ENCODE data around the gene COQ9. TPM values are rescaled to one million over a fixed set of nuclear protein-coding genes. Genes with fewer than 3 reads are reported as not detected.

COQ9 gene
- total RNA-seq, 1 experiment from 2014 or later: 43.3 TPM

Other genes starting within 250 kb of the COQ9 start
- 27.7 and 28.3 TPM in 2 replicates for gene ARL2BP, start 202.2 kb upstream of the COQ9 start, total RNA-seq (2014; rRNA removed; shearing (Covaris generic))
- gene PLLP, start 162.8 kb upstream of the COQ9 start, total RNA-seq (2014; rRNA removed; shearing (Covaris generic)): 1.6 and 3.0 TPM in 2 replicates
- not detected in 2 replicates for gene CCL22, start 88.7 kb upstream of the COQ9 start, total RNA-seq (2014; rRNA removed; shearing (Covaris generic))
- gene CX3CL1, start 75.0 kb upstream of the COQ9 start, total RNA-seq (2014; rRNA removed; shearing (Covaris generic)): 0.67 and 2.1 TPM in 2 replicates
- not detected in 2 replicates for gene CCL17, start 42.7 kb upstream of the COQ9 start, total RNA-seq (2014; rRNA removed; shearing (Covaris generic))
- gene CIAPIN1, start 94 bp upstream of the COQ9 start, total RNA-seq (2014; rRNA removed; shearing (Covaris generic)): 114 and 134 TPM in 2 replicates
- 178 and 189 TPM in 2 replicates for gene POLR2C, start 15.2 kb downstream of the COQ9 start, total RNA-seq (2014; rRNA removed; shearing (Covaris generic))
- gene DOK4, start 39.0 kb downstream of the COQ9 start, total RNA-seq (2014; rRNA removed; shearing (Covaris generic)): 15.3 and 15.7 TPM in 2 replicates
- 9.3 and 10.4 TPM in 2 replicates for gene CCDC102A, start 89.1 kb downstream of the COQ9 start, total RNA-seq (2014; rRNA removed; shearing (Covaris generic))
- 6.2 and 6.4 TPM in 2 replicates for gene ADGRG5, start 95.2 kb downstream of the COQ9 start, total RNA-seq (2014; rRNA removed; shearing (Covaris generic))
- 0.38 and 0.44 TPM in 2 replicates for gene ADGRG1, start 181.2 kb downstream of the COQ9 start, total RNA-seq (2014; rRNA removed; shearing (Covaris generic))
- 0.07 and 0.67 TPM in 2 replicates for gene ADGRG3, start 220.8 kb downstream of the COQ9 start, total RNA-seq (2014; rRNA removed; shearing (Covaris generic))
- gene DRC7, start 247.3 kb downstream of the COQ9 start, total RNA-seq (2014; rRNA removed; shearing (Covaris generic)): 0.03 TPM in 1 of 2 replicates, not detected in the other